DLD1 (cell line): ENCODE data around the gene MCMBP.

Source experiments
- in situ Hi-C: cut with HindIII; loops from 2 replicates; pipeline ENCODE4 v1.10.0; 2017; ENCODE audit warnings: low sequenced_read_pairs

Gene MCMBP

DNA sequence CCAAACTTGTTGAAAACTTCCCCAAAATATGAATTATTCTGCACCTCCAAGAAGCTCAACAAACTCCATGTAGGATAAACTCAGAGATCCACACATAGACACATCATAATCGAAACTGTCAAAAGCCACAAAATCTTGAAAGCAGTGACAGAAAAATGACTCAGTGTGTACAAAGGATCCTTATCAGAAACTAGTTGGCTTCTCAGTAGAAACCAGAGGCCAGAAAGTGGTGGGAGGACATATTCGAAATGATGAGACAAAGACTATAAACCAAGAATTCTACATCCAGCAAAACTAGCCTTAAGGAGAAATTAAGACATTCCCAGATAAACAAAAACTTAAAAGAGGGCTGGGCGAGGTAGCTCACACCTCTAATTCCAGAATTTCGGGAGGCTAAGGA is 38.5 kb downstream of the MCMBP start:
- in situ Hi-C loops = no loop called here

DNA sequence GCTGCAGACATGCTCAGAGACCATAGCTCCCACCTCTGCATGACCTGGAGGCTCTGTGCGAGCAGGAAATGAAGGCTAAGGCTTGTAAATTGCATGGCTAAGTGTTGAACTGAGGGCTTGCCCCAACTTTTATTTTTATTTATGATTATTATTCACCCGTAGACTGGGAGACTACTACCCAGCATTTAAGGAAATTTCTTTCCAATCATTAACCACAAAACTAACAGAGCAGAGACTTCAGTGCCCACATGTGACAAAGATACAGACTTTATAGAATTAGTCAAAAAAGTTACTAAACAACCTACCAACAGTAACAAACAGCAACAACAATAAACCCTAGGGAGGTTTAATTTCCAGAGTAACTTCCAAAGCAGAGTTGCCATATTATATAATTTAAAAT is 39.7 kb downstream of the MCMBP start:
- in situ Hi-C loops = no loop called here

DNA sequence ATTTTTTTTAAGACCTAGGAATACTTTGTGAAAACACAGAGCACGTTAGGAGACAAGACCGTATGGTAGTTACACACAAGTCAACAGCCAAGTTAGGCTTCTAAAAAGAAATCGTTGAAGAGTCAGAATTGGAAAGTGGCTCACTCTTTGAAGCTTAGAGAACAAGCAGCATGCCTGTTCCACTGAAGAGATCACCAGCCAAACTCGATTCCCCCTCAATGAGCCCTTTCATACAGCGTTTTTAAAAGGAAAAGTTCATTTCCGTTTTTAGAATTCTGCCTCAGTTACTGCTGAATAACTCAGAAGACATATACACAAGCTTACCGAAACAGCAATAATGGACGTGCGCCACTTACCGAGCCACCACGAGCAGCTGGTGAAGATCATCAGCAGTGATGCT is 41.0 kb downstream of the MCMBP start:
- in situ Hi-C loops = no loop called here

DNA sequence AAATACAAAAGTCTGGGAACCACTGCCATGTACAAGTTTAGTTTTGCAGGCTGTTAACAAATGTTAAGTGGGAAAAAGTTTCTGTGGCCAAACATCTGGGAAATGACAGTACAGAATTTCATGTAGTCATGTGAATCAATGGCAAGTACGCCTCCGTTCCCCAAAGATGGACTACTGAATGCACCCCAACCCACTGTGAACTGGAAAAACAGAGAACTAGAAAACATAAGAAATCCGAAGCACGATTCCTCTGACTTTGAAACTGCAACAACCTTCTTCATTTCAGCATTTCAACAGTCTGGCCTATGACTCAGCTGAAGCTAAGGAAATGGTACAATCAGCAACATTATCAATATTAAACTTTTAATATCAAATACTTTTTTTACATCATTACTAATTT is 41.8 kb downstream of the MCMBP start:
- in situ Hi-C loops = no loop called here

DNA sequence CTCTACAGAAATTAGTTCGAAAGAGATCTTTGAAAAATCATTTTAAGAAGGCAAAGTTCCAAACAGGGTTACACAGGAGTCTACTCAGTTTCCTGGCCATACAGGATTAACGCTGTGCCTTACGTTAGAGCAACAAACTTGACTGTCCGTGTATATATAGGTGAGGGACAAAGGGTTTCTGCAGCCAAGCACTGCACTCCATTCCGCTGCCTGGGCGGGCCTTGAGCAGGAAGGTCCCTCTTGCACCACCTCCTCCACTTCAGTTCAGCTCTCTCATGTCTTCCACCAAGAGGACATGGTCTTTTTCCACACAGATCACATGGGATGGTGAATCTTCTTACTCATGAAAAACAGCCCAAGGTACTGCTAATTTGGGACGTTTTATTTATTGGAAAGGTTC is 43.2 kb downstream of the MCMBP start:
- in situ Hi-C loops = no loop called here

DNA sequence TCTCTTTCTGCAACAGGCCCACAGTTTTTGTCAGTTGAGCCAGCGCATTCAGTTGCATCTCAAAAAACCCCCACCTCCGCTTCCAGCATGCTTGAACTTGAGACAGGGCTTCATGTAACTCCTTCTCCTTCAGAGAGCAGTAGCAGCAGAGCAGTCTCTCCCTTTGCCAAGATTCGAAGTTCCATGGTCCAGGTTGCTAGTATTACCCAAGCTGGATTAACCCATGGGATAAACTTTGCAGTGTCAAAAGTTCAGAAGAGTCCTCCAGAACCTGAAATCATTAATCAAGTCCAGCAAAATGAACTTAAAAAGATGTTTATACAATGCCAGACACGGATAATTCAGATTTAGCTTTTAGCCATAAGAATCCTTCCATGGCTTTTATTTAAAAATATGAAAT is 45.2 kb downstream of the MCMBP start:
- in situ Hi-C loops = no loop called here

DNA sequence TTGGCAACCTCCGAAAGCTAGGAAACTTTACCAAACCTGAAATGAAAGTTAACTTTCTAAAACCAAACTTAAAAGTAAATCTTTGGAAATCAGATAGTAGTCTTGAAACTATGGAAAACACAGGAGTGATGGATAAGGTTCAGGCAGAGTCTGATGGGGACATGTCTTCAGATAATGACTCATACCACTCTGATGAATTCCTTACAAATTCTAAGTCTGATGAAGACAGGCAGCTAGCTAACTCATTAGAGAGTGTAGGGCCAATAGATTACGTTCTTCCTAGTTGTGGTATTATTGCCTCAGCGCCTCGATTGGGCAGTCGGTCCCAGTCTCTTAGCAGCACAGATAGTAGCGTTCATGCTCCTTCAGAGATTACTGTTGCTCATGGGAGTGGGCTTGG is 45.9 kb downstream of the MCMBP start:
- in situ Hi-C loops = no loop called here

DNA sequence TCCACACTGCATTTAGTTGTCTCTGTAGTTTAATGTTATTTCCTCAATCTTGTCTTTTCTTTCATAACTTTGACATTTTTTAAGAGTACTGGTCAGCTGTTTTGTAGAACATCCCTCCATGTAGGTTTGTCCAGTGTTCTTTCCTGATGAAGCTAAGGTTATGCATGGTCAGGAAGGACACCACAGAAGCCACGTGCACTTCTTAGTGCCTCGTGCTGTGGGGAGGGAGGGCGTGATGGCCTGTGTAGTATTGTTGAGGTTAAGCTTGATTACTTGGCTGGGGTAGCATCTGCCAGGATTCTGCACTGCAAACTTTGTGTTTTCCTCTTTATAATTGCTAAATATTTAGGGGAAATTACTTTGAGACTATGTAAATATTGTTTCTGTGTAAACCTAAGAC is 48.3 kb downstream of the MCMBP start:
- in situ Hi-C loops = no loop called here

DNA sequence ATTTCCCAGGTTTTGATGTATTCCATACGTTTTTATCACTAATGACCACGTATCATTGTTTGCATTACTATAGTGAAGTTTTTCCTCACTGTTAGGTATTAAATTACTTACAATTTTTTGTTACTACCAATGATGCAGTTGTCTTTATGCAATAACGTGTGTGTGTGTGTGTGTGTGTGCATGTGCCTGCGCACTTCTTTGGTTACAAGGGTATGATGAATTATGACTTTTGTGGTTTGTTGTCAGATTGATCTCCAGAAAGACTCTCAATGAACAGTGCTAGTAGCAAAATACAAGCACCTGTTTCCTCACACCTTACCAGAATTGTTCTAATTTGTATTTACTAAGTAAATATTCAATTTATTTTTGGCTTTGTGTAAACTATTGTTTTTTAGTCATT is 51.5 kb downstream of the MCMBP start:
- in situ Hi-C loops = no loop called here

DNA sequence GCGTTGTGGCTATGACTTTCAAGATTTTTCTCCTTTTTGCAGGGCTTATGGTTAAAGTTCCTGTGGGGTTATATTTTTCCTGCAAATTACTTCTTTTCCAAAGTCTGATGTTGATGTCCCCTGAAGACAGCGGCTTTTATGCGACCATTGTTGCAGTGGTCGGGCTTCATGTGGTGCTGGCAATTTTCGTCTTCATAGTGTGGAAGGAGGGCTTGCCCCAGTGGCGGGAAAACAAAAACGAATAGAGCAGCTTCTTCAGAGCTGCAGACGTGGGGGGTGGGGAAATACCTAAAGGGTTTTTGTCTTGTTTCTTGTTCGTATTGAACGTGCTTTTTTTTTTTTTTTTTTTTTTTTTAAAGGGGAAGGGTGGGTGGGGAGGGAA is 53.8 kb downstream of the MCMBP start:
- in situ Hi-C loops = no loop called here

DNA sequence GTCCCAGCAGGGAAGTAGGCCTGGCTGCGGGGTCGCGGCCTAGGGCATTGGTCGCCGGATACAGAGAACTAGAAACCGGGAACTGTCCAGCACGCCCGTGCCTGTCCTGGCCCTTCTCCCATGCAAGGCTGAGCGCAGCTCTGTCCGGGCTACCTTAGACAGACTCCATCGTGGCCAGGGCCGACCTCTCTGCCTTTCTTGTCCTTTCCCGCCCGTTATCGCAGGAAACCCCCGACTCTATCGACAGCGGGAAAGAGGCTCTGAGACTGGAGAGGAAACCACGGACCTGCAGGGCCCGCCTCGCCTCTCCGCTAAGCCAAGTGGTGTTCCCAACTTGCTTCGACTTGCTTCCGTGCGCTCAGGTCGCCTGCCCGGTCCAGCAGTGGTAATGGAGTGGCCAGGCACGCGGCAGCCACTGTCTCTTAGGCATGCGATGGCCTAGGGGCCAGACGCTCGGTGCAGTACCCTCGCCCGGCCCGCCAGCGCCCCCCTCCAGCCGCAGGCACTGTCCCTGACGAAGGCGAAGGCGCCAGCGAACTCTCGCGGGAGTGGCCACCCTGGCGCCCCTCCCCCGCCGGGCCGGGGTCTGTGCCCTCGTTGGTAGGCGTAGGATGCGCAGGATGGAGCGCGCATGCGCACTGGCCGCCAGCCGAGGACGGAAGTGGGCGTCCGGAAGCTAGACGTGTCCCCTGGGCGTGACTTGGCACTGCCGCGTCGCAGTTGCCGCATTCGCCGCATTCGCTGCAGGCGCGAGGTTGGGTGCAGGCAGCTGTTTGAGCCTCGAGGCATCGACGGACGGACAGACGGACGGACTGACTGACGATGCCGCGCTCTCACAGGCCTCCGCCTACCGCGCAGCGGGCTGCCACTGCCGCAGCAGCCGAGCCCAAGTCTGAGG is 54.4 kb downstream of the MCMBP start:
- in situ Hi-C loops = no loop called here

DNA sequence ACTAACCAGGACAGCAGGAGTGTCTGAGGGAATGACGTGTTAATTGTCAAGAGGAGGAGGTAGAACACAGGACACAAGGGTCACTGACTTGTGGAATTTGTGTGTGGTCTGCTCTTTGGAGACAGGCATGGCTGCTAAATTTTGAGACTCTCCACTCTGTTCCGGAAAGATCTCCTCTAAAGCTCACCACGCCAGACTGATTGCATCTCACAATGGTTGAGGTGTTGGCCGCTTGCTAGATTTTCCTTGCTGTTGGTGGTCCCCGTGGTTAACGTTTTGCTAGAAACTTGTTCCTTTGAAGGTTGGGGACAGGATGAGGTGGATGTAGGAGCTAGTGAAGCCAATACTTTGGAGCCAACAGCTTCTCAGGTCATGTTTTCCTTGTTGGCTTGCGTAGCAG is 57.0 kb downstream of the MCMBP start:
- in situ Hi-C loops = no loop called here

DNA sequence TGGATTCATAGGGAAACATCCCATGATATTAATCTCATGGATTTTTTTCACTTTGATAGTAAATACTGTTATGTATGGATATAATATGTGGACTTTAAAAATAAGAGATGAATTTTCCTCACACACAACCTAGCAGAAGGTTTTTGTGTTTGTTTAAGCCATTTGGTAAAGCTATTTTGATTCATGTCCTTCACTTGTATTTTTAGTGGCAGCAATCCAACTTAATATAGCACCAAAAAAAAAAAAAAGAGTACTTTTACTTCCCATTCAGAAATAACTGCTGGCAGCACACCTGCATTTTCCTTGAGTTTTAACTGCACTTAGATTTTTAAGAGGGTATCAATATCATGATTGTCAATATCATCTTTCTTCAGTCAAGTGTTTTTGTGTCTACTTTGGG is 60.0 kb downstream of the MCMBP start:
- in situ Hi-C loops = loop anchor here (5.0 kb wide), 1 partner anchor 35 kb away; no protein-coding TSS in a partner anchor

DNA sequence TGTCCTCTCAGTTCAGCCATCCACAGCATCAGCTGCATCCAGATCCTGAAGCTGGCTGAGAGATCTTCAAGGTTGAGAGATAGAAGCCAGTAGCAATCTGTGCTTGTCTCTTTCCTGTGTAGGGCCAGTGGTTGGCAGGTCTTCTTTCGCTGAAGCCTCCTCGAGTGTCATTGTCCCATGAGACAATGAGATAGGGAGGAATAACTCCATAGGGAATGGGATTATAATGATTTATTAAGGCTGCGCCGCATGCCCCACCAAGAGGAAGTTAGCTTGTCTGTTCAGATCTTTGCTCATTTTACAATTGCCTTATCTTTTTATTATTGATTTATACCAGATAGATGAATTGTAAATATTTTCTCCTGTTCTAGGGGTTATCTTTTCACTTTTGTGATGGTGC is 61.5 kb downstream of the MCMBP start:
- in situ Hi-C loops = loop anchor here (5.0 kb wide), 1 partner anchor 36 kb away; no protein-coding TSS in a partner anchor

DNA sequence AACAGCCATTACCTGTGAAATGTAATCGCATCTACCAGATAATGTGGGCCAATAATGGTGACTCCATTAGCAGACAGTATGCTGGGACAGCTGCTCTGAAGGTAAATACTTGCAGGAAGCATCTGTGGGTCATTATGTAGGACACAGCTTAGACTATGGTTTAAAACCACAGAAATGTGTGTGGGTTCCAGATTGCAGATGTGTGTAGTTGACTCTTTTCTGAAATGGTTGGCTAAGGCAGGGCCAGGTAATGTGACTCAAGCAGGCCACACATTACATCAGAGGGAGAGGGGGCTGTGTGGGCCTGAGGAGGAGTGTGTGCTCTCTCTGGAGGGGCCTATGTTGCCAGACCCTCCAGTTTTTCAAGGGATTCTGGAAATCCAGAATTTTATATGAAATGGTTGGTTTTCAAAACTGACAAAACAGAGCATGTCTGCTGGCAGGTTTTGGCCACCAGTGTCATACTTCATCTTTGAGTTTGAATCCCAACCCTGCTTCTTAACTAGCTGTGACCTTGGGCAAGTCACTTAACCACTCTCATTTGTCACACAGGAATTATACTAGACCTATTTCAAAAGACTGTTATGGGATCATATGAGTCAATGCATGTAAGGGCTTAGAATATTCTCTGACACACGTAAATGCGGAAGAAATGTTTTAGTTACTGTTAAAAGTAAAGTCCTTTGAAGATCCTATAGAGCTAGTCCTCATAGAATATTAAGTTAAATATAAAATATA is 64.5 kb downstream of the MCMBP start:
- in situ Hi-C loops = no loop called here

DNA sequence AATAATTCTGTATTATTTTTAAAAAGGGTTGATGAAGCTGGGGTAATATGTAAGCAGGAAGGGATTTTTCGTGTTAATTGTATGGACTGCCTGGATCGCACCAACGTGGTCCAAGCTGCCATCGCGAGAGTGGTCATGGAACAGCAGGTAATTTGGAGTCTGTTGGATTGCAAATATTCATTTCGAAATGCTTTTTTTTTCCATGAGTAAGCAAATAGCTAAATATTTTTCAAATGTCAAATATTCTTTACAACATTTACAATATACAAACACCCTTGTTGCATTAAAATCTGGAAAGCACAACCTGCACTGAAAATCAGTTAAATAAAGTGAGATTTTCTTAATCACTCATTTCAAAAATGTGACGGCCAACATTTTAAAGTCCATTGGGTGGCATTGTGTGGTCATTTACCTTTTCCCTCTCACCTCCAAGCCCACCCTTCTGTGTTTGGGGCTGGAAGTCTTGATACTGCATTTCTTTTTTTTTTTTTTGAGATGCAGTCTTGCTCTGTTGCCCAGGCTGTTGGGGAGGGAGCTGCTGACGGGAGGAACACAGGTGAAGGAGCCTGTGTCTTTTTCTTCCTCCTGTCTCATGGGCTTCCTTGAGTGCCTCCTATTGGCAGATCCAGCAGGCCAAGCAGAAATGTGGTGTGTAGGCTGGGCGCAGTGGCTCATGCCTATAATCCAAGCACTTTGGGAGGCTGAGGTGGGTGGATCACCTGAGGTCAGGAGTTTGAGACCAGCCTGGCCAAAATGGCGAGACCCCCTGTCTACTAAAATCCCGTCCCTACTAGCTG is 66.1 kb downstream of the MCMBP start:
- in situ Hi-C loops = no loop called here

DNA sequence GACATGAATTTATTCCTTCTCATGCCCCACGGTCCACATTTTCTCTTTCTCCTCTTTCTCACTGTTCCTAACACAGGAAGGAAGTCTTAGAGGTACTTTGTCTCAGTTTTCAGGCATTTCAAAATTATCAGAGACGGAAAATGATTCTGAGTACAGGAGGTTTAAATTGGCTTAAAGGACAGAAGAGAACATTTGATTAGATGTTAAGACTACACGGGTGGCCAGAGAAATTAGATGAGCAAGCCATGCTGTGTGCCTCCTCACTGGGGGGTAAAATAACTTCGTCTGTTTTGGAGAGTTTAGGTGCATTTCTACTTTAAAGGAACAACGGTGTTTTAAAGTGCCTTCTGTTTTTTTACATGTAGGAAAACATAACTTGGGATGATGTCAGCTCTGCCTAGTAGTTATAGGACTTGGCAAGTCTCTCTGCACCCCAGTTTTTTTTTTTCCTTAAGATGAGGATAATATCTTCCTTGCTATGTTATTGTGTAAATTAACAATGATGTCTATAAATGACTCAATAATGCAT is 66.9 kb downstream of the MCMBP start:
- in situ Hi-C loops = no loop called here

DNA sequence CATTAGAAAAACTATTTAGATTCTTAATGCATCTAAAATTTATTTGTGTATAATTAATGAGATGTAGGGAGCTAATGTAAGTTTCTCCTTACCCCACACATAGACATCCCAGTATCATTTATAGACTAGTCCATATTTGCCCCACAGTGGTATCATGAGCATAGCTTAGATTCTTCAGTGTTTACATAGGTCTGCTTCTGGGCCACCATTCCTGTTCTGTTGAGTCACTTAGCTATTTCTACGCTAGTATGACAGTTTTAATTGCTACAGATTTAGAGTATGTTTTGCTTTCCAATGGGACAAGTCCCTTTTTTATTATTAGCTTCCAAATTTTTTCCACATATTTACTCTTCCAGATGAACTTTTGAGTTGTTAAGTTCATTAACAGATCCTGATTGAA is 69.4 kb downstream of the MCMBP start:
- in situ Hi-C loops = no loop called here

DNA sequence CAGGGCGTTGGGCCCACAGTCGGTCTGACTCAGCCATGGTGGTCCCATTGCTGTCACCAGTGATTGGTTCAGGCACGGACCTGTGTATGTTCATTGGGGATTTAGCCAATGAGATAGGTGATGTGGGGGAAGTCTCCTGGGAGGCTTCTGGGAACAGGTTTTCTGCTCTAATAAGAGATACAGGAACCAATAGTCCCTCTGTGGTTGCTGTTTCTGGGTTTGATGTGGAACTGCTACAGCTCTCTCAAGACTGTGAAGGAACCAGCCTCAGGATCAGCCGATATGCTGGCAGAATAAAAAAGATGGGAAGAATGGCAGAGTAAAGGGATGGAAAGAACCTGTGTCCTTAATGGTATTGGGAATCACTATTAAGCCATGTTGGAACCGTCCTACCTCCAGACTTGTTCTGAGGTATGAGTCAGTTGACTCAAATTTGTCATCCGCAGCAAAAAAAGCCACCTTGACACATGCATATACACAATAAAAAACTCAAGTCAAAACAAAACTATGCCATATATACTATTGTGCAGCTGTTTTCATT is 70.6 kb downstream of the MCMBP start:
- in situ Hi-C loops = no loop called here

DNA sequence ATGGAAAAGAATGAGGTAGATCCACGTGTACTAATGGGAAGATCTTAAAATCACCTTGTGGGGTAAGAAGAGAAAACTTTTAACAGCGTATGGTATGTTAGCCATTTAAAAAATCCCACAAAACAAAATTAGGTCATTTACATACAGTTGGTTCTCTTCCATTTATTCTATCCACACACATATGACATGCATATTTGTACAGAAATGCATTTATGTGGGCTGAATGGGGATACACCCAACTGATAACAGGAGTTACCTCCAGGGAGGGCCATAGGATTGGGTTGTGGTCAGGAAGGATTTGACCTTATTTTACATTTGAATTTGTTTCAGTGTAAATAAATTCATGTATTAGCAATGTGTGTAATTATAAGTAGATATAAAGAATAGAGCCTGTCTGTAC is 71.5 kb downstream of the MCMBP start:
- in situ Hi-C loops = no loop called here

DNA sequence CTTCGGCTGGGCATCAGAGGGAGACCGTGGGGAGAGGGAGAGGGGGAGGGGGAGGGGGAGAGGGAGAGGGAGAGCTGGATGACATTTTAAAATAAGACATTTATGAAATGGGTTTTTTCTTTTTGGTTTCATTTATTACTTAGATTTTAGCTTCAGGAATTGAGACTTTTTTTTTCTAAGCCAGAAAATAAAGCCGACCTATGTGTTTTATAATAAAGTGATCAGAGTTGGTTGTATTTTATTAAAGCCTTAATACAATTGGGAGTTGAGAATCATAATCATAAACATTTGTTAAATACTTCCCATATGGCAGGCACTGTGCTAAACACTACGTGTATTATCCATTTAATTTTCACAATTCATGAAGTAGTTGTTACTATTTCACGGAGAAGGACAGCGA is 76.6 kb downstream of the MCMBP start:
- in situ Hi-C loops = no loop called here
